Vagina (tissue), 2 donors: ENCODE measurements around the gene MYO3B.

ENCODE experiments used
- POLR2AphosphoS5 ChIP-seq, 2 donors: sonication (generic); formaldehyde crosslinking; IDR thresholded peaks; one replicate each; pipeline ENCODE4 v1.9.0; 2017; ENCODE audit warnings: antibody characterized with exemption in 2 of 2, mild to moderate bottlenecking in 2 of 2, low read depth in 1 of 2; ENCODE audit not compliant: insufficient read depth in 1 of 2
- TF ChIP-seq, protein P1 (sequence below), 3 experiments: fragments of 450-650 bp in 2 of 3; fragments of 200-600 bp in 1 of 3; sonication (generic) in 1 of 3; IDR thresholded peaks; one replicate each; pipeline ENCODE4 v1.5.1; 2017 to 2019; ENCODE audit warnings: antibody characterized with exemption in 3 of 3, mild to moderate bottlenecking in 2 of 3, moderate library complexity in 2 of 3

DNA sequence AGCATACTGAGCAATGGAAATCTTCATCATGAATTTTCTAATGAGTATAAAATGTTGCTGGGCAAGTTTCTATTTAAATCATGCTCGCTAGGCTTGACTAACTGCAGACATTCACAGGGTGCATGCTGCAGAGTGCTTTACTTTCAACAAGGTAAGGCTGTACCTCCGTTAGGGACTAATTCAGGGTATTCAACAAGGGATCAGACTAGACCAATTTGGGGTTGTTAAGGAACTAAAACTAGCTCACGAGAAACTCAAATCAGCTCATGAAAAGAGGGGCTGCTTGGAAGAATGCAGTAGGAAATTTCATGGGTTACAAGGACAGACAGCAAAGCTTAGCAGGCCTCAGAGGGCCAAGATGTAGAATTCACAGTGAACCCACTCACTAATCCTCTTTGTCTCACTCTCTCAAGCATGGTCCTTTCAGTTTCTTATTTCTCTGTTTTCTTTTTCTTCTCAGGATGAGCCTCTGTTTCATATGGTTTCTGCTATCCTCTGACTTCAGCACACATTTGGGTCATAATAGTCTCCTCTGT, 2.2 kb downstream of the MYO3B start:
- TF ChIP-seq, protein P1, sequence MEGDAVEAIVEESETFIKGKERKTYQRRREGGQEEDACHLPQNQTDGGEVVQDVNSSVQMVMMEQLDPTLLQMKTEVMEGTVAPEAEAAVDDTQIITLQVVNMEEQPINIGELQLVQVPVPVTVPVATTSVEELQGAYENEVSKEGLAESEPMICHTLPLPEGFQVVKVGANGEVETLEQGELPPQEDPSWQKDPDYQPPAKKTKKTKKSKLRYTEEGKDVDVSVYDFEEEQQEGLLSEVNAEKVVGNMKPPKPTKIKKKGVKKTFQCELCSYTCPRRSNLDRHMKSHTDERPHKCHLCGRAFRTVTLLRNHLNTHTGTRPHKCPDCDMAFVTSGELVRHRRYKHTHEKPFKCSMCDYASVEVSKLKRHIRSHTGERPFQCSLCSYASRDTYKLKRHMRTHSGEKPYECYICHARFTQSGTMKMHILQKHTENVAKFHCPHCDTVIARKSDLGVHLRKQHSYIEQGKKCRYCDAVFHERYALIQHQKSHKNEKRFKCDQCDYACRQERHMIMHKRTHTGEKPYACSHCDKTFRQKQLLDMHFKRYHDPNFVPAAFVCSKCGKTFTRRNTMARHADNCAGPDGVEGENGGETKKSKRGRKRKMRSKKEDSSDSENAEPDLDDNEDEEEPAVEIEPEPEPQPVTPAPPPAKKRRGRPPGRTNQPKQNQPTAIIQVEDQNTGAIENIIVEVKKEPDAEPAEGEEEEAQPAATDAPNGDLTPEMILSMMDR (IDR thresholded peaks at IDR 0.05), result no peak
- TF ChIP-seq POLR2AphosphoS5 (IDR thresholded peaks at IDR 0.05; ENCODE audit: insufficient read depth in 1 of 2, low read depth in 1 of 2), result no peak
